GM21737 (cell line): ENCODE measurements around the gene TPPP2.
"Not testable (repeated sequence)": the region's sequence is repeated elsewhere in the genome, so short reads cannot be mapped to it uniquely, and the experiment has no call there.

Experiments
- ATAC-seq: cut with Tn5 transposase; IDR thresholded peaks from one replicate; pipeline ENCODE4 v1.9.1; 2021; ENCODE audit warnings: mild to moderate bottlenecking, moderate library complexity; ENCODE audit not compliant: unreplicated experiment

The TPPP2 gene

DNA sequence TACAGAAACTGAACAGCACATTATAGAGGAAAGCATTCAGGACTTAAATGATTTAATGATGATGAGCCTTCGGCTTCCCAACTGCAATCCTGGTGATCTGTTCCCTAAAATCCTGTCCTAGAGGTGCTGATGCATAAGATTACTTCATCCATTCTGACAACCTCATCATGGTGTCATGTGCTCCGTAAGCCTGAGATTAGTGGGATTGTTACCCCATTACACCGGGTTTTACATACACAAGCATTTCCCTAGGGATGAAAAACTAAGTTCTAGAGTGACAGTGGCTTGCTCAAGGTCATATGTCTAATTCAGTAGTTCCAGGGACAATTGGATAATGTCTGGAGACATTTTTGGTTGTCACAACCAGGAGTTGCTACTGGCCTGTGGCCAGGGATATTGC lies 7.1 kb downstream of the TPPP2 start:
- no peak for ATAC-seq

DNA sequence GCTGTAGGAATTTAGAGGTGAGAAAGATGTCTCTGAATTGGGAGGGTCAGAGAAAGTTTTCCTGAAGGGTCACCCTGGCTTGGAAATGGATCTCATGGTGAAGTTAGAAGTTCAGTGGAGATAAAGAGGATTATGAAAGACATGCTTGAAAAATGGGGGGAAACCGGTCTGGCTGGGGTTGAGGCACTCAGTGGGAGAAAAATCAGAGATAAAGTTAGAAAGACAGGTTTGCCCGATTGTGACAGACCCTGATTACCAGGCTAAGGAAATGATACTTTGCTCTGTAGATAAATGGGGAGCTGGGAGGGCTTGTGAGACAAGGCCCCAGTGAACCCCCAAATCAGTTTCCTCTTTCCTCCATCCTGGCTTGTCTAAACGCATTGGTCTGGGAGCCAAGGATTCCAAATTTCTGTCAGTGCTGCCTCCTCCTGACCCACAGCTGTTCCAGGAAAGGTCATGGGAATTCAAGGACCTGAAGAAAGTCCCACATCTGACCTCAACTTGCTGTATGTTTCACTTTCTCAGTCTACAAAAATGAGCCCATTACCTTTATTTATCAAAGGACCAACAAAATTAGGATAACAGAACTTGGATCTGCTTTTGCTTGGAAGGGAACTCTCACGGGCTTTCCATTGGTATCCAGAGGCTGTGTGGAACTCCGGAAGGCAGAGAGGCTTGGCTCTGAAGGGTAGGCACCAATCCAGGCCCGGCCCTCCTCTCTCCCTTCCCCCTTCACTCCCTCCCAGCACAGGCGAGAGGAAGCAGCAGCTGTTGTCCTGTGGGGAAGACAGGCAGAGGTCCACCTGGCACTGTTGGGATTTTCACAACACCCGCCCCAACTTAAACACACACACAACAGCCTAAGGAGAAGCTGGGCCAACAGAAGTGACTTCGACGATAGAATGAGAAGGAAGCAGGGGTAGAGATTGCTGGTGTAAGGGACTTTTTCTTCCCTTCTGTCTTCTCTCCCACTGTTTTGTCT lies 8.7 kb downstream of the TPPP2 start:
- ATAC-seq: no peak

DNA sequence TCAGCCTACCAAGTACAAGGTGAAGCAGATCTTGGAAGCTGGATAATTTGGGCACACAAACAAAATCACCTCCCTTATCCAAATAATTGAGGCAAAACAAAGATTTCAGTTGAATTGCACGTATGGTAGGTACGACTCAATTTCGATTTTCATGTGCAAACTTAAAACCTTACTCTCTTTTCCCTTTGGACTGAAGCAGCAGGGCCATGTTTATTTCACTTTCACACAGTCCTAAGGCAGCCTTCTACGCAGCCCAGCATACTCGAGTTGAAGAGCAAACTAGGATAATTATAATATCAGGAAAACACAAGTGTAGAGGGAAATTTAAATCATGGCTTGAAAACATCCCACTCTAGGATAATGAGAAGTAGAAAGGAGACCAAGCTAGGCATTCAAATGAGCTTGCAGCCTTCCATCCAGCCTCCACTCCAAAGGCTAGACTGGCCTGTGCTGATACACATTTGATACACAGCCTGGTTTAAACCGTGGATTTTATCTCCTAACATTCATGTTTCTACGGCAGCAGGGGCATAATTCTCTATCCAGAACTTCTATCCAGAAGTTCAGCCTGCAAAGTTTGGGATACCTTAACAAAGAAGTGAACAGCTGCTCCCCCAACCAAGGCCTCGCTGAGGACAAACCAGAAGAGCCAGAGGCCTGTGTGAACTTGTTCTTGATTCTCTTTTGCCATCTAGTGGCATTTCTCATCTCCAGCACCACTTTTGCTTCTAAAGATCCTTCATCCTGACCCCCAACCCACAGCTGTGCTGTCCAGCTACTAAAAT lies 9.8 kb downstream of the TPPP2 start:
- ATAC-seq: no peak

DNA sequence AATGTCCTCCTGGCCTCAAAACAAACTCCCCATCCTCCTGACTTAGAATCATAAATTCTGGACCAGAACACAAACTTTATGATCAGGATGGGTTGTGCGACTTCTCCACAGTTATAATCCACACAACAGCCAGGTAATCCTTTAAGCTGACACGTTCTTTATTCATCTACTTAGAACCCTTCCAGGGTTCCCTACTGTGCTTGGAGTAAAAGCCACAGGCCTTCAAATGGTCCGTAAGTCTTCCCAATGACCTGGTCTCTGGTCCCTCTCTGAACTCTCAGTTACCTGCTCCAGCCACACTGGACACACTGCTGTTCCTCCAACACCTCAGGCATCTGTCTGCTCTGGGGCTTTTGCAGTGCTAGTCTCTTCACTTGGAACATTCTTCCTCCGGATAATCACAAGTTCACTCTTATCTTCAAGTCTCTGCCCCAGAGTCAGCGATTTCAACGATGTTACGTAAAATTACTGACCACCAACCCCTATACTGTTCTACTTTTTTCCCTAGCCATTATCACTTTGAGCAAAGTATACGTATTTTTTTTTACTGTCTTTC lies 10.4 kb downstream of the TPPP2 start:
- ATAC-seq: no peak

DNA sequence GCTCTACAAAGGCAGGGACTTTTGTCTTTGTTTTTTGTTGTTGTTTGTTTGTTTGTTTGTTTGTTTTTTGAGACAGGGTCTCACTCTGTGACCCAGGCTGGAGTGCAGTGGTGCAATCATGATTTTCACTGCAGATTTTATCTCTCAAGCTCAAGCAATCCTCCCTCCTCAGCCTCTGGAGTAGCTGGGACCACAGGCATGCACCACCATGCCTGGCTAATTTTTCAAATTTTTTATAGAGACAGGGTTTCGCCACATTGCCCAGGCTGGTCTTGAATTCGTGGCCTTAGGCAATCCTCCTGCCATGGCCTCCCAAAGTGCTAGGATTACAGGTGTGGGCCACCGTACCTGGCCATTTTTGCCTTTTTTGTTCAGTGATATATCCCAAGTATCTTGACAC lies 10.9 kb downstream of the TPPP2 start:
- ATAC-seq: not testable (repeated sequence)

DNA sequence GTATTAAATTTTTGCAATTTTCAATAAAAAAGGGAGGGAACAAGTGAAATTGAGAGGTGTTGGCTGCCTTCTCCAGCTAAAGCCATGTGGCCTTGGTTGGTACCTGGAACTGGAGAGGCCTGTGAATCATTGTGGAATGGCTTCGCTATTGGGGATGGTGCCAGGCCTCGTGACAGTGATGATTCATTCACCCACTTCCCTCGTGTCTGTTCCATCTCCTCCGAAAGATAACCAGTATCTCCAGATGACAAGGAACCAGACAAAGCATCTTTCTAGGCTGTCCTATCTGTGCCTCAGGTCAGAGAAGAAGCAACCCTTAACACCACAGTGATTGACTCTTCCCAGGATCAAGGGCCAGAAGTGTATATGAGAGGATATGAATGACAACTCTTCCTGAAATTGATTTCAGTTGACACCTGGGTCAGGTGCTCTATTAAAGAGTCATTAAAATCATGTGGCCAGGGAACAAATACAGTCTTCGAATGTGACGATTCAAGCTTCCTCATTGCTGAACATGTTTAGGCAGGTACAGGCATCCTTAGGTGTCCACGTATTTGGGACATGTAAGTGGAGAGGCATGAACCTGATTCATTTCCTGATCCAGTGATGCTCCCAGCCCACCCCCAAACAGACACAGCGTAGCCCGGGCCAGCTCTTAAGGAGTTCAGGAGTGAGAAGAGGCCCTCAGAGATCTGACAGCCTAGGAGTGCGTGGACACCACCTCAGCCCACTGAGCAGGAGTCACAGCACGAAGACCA lies 11.8 kb downstream of the TPPP2 start, which contains the start of gene RNASE7:
RNASE7 (plus strand) TSS at position 687 of the 758 bp plus-strand sequence. CDS start 631 bp downstream, outside the sequence.
- no peak for ATAC-seq

DNA sequence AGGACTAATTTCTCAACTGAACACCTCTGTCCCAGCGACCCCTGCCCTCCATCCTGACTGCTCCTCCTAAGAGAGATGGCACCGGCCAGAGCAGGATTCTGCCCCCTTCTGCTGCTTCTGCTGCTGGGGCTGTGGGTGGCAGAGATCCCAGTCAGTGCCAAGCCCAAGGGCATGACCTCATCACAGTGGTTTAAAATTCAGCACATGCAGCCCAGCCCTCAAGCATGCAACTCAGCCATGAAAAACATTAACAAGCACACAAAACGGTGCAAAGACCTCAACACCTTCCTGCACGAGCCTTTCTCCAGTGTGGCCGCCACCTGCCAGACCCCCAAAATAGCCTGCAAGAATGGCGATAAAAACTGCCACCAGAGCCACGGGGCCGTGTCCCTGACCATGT lies 12.9 kb downstream of the TPPP2 start:
- no peak for ATAC-seq

DNA sequence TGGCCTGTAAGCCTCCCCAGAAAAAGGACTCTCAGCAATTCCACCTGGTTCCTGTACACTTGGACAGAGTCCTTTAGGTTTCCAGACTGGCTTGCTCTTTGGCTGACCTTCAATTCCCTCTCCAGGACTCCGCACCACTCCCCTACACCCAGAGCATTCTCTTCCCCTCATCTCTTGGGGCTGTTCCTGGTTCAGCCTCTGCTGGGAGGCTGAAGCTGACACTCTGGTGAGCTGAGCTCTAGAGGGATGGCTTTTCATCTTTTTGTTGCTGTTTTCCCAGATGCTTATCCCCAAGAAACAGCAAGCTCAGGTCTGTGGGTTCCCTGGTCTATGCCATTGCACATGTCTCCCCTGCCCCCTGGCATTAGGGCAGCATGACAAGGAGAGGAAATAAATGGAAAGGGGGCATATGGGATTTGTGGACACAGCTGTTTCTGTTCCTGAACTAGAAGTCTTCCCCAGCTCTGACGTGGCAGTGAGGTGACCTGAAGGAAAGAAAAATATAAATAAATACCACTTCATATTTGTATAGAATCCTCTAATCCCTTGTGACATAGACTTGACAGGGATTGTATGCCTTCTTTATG lies 13.5 kb downstream of the TPPP2 start:
- no peak for ATAC-seq

DNA sequence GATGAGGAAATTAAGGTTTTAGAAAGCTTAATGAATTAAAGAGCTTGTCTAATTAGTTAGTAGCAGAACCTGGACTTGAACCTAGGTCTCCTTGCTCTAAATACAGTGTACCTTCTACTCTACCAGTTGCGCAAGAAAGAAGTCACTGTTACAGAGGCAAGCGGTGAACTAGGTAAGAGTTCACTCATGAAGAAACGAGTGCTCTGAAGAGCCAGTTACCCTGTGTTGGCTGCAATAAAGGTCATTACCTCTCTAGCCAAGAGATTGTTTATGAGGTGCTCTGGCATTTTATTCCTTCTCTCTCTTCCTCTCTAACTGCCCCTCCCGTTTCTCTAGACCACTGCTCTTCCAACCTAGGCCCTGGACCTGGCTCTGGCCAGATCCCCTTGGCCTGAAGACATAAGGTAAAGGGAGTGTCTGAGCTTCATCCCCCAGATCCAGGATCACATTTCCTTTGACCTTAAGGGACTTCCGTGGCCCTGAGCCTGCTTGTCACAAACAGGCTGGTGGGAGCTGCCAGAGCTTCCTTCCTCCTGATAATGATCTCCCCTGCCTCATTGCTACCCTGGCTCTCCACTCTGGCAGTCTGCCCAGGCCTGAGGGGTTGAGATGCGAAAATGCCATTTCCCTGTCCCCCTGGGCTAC lies 14.1 kb downstream of the TPPP2 start:
- ATAC-seq: no peak

DNA sequence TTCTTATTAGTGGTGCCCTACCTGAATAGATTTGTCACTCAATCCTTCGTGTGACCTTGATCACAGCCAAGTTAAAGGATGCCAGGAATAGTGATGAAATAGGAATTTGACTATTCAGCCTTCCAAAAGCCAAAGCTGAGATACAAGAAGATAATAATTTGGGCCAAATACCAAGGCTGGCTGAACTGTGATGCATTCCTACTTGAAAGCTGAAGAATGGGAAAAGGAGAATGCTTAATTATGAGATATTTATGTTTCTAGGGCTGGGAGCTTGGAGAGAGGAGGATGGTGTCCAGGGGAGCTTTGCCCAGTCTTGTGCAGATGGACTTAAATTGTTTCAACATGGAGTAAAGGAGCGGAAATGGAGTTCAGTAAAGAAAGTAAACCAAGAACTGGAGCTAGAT lies 17.4 kb downstream of the TPPP2 start:
- no peak for ATAC-seq

DNA sequence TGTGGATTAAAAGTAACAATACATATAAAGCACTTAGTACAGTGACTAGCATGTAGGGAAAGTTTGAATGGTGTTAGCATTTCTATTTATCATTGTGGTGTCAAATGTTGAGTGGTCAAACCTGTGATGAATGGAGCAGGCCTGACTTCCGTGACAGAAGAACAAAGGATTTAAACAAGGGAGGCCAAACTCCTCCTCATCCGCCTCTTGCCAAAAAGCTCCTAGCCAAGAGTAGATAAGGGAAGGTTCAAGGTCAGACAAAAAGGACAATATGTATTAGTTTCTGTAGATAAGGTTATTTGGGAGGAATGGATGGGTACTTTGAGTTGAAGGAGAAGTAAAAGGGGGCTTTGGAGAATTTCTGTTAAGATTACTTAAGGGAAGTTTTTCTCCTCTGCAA lies 18.6 kb downstream of the TPPP2 start:
- no peak for ATAC-seq

DNA sequence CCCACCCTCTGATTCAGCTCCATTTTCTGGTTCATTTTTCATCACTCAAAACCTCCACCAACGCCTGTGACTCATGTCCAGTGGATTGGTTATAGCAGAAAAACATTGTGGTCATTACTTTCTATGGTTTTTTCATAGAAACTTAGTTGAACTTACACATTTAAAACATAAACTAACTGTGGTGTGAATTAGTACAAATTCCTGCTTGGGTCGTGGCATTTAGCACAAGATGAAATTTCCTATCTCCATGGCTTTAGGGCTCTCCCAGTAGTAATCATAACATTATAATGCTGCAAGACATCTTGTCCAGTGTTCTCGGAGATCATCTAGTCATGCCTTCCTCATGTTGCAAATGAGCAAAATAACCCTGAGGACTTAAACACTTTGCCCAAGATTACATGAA lies 19.3 kb downstream of the TPPP2 start:
- no peak for ATAC-seq

DNA sequence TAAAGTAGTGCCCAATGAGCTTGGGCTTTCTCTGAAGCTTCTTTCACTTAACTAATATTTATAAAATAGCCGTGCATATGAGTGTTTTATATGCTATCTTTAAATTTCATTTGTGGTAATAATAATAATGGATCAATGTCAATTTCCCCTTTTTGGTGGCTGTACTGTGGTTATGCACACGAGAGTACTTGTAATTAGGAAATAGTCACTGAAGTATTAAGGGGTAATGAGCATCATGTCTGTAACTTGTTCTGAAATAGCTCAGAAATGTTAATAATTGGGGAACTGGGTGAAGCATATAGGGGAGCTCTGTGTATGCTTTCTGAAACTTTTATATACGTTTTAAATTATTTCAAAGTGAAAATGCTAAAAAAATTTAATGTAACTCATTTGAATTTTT lies 20.6 kb downstream of the TPPP2 start:
- no peak for ATAC-seq

DNA sequence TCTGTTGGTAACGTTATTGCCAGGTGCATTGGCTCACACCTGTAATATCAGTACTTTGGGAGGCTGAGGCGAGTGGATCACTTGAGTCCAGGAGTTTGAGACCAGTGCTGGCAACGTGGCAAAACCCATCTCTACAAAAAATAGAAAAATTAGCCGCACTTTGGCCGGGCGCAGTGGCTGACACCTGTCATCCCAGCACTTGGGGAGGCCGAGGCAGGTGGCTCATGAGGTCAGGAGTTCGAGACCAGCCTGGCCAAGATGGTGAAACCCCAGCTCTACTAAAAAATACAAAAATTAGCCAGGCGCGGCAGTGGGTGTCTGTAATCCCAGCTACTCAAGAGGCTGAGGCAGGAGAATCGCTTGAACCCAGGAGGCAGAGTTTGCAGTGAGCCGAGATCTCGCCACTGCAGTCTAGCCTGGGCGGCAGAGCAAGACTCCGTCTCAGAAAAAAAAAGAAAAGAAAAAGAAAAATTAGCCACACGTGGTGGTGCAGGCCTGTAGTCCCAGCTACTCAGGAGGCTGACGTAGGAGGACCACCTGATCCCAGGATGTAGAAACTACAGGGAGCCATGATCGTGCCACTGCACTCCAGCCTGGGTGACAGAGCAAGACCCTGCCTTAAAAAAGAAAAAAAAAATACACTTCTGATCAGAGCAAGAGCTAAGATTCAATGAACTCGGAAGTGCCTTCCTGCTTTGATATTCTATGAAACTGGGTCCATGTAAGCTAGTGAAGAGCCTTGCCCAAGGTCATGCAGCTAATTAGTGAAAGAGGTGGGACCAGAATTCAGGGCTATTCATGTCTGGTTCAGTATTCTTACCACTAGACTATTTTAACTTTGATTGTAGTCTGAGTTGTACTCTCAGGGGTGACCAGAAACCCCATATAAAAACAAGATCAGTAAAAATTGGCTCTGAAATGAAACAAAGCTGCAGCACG lies 23.4 kb downstream of the TPPP2 start:
- ATAC-seq: no peak

DNA sequence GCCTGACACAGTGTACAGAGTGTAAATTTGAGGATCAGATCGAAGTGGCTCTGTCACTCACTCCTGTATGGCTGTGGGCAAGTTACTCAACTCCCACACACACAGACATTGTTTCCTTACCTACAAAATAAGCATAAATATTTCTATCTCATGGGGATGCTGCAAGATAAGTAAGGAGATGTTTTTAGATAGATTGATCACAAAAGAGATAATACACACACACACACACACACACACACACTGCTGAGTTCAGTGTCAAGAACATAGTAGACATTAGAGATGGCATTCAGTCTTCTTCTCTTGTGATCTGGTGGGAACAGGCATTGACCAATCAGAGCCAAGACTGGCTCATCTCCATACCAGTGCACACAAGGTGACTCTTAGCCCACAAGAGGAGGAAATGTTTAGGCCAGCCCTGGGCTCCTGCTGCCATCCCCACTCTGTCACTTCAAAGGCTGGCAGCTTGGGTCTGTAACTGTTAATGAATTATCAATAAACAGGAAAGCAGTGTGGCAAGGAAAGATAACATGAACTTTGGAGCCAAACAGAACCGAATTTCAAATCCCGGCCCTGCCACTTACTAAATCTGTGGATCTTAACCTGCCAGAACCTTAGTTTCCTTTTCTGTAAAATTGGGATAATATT lies 24.2 kb downstream of the TPPP2 start:
- ATAC-seq: no peak

DNA sequence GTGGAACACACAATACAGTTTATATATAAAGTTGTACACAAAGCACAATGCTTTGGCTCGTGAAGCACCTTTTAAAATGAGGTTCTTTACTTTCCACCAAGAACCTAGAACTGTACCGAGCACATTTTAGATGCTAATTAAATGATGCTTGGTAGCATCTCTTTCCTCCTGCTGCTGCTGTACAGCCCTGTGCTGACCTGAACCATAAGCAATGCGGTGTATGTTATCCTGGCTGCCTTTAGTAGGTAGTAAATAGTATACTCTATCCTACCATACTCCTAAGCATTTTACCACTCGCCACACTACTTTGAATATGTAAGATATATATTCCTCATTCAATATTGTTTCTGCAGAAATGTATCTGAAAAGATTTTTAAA lies 24.7 kb downstream of the TPPP2 start:
- ATAC-seq: no peak

DNA sequence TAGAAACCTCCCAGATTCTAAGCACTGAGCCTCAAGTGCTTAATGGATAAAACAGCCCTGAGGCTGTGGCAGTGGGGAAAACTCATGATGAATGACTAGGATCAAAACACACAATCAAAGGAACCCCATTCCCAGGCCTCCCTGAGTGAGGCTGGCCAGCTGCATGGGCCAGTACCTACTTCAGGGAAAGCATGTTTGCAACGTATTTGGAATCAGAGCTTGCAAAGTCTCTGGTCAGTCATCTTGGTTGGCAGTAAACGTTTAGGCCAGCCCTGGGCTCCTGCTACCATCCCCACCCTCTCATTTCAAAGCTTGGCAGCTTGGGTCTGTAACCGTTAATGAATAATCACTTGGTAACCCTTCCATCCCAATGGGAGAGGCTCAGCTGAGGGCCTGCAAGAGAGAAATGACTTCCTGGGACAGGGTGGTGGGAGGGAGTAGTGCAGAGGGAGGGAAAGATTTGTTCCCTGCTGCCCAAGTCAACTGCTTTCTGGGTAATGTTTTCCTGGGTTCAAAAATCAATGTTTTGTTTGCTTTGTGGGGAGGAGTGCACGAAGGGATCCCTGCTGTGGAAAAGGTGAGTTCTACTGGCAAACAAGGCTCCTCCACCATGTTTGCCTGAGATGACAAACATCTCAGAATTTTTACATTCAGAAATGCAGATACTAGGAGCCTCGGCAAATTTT lies 25.6 kb downstream of the TPPP2 start:
- no peak for ATAC-seq
